CD4-positive, alpha-beta T cell treated with Interleukin-15 for 1 hour (primary cell): Measurements from ENCODE around the gene FKBP3.
A peak's percentile ranks its signal among the peaks of the same experiment; 100 is the strongest.
"Not testable (repeated sequence)": the region's sequence is repeated elsewhere in the genome, so short reads cannot be mapped to it uniquely, and the experiment has no call there.

Experiments used
- DNase-seq: peaks from one replicate; pipeline ENCODE4 v3.0.0-alpha.2; 2020

FKBP3 gene

DNA sequence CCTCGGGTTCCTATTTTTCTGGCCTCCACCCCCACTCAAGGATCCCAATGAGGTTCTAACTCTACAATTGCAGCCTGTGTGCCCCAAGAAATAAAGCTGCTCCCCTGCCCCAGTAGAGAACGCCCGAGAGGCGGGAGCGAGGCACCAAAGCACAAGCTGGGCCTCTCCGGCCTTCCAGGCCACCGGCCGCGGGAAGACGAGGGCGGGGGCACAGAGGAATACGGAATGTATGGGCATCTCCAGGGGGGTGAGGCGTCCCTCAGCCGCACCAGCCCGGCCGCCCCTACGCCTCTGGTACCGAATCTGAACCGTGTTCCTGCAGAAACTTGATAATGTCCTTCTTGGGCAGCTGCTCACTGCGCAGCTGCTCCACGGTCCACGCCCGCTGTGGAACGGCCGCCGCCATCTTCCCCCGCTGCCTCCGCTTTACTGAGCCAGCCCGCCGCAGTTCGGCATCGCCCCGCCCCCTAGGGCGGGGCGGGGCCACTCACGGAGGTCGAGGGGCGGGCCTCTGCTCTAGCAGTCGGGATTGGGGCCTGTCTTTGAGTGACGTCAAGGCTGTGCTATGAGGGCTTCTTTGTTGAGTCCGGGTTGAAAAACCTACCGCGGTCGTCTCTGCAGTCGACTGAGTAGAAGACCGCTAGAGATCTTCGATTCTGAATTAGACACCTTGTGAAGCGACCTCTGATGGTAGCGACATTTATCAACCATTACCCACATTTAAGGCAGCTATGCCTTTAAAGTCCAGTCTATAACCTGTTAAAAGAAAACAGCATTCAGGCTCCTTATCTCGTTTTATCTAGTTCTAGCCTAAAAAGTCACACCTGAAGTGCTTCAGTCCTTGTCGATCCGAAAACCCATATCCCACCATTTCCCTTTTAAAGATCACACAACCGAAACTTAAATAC, at the start of gene FKBP3:
FKBP3 (minus strand) TSS at position 431 of the 908 bp plus-strand sequence; CDS start at position 406, 25 bp downstream.
- DNase-seq, result peak; percentile 98

DNA sequence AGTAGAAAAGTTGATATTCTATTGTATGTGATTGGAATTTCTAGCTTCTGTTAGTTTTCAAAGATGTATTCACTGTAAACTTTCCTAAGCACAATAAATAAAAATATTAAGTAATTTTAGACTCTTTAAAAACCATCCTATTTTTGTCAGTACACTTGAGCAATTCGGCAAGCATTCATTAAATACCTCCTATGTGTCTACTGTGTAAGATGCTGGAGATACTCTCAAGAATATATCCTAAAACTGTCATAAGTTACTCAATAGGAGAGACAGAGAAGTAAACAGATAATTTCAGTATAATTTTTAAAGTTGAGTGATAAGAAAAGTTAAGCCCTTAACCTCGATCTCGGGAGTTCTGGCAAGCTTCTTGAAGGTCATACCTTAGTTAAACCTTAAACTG, 47.5 kb upstream of the FKBP3 start:
- DNase-seq, result no peak

DNA sequence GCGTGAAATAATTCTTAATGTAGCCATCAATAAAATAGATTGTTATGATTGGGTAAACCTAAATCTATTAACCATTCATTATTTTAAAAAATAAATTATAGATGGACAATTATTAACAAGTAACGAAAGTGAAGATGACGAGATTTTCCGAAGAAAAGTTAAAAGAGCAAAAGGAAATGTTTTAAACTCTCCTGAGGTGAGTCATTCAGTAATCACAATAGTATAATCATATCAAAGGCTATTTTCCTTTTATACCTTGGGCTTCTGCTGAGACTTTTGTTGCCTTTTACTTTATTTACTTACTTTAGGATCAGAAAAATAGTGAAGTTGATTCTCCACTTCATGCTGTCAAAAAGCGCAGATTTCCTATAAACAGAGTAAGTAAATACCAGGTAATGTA, 47.0 kb upstream of the FKBP3 start:
- no peak for DNase-seq

DNA sequence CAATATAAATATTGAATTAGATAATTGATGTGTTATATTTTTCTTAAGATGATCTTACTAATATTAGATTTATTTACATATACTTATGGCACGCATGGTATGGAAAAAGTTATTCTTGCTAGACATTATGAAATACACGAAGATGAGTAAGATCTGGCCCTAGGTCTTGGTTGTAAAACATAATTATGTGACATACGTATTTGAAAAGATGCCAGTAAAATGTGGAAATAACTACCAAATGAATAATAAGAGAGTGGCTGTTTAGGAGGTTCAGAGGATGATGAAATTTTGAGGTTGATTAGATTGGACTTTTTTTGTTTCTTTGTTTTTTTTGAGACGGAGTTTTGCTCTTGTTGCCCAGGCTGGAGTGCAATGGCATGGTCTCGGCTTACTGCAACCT, 42.8 kb upstream of the FKBP3 start:
- no peak for DNase-seq

DNA sequence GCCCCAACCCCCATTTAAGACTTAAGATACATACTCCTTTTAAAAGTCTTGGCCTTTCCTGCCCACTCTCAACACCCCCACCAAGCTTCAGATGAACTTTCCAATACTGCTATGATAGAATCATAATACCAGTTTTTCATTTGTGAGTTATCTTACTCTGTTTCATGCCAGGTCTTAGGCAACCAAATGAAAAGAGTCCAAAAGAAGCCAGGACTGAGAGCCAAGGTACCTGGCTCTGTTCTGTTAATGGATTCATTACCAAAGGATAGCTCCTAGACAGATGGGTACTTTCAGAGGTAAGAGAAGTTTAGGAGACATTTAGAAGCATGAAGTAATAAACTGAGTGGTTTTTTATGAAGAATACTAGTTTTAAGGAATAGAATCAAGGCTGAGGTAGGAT, 35.6 kb upstream of the FKBP3 start:
- no peak for DNase-seq

DNA sequence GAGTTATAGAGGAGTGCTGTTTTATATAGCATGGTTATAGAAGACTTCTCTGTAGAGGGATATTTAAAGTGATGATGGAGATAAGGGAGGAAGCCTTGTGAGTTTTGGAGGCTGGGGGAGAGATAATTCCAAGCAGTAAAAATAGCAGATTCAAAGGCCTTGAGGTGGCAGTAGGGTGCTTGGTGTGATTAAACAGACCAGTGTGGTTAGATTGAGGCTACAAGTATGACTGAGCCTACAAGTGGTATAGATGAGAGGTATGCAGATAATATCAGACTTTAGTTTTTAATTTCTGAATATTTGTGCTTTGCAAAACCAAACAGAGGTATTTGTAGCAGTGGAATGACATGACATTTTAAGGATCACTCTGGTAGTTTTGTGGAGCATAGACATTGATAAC, 21.8 kb upstream of the FKBP3 start:
- no peak for DNase-seq

DNA sequence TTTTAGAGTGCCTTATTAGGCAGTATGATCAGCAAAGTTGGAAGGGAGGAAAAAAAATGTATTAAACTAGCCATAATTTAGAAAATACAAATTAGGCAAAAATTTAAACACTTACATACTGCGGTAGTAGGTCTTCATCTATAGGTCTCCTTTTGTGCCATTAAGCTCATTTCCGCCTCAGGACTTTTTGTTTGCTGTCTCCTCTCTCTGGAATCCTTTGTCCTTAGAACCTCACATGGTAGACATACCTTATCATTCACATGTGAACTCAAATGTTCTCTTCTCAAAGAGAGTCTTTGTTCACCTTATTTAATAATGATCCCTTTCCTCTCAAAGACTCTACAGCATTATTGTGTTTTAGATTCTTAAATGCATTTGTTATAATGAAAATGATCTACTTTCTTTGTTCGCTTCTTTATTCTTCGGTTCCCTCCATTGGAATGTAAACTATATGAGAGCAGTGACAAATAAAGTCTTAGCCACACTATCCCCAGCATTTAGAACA, 16.2 kb upstream of the FKBP3 start:
- no peak for DNase-seq

DNA sequence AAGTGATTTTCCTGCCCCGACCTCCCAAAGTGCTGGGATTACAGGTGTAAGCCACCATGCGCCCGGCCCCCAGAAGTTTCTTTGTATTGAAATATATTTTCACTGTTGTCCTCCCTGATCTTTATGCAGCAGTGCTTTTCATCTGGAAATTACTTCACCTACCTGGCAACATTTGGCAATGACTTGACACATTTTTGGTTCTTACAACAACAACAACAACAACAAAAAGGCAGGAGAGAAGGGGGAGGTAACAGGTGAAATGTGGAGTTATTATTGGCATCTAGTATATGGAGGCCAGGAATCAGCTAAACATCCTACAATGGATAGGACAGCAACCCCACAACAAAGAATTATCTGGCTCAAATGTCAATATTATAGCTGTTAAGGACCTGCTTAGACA, 15.3 kb upstream of the FKBP3 start:
- DNase-seq, result no peak

DNA sequence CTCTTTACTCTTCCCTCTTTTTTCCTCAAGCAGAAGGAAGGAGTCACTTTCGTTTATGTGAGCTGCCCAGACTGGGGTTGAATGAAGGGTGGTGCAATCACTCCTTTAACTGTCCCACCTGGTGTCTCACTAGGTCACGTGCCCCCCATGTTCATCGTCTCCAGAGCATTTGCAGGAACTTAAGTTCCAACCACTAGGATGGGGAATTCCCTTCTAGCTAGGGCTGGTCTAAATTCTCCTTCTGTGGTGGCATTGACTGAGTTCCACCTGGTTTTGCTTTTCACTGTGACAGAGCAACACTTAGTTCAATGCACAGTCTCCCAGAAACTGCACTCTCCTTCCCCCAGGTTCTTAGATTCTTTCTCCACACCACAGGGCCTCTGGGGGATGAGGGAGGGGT, 10.9 kb upstream of the FKBP3 start:
- no peak for DNase-seq

DNA sequence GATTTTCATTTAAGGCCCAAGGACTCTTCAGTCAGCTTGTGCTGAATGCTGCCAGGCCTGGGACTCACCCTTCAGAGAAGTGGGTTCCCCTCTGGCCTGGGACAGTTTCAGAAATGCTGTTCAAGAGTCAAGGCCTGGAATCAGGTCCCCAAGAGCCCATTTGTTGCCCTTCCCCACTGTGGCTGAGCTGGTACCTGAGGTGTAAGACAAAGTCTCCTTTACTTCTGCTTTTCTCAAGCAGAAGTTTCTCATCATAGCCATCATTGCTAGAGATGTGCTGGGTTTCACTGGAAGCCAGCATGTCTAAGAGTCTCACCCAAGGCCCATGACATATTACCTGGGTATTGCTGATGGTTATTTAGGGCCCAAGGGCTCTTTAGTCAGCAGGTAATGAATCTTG, 10.4 kb upstream of the FKBP3 start:
- DNase-seq, result no peak

DNA sequence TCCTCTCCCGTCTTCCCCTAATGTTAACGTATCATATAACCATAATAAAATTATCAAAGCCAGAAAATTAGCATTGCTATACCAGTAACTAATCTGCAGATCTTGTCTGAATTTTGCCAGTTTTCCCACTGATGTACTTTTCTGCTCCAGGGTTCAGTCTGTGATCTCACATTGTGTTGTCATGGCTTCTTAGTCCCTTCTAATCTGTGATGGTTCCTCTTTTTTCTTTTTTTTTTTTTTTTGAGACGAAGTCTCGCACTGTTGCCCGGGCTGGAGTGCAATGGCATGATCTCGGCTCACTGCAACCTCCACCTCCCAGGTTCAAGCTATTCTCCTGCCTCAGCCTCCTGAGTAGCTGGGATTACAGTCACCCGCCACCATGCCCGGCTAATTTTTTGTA, 7.8 kb upstream of the FKBP3 start:
- DNase-seq, result not testable (repeated sequence)

DNA sequence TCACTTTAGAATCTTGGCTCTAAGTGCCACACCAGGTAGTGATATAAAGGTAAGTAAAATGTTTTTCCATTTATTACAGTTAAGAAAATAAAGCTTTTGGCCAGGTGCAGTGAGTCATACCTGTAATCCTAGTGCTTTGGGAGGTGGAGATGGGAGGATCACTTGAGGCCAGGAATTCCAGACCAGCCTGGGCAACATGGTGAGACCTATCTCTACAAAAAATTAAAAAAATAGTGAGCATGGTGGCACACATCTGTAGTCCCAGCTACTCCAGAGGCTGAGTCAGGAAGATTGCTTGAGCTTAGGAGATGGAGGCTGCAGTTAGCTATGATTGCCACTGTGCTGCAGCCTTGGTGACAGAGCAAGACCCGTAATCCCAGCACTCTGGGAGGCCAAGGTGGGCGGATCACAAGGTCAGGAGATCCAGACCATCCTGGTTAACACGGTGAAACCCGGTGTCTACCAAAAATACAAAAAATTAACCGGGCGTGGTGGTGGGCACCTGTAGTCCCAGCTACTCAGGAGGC, 6.4 kb upstream of the FKBP3 start:
- DNase-seq, result no peak

DNA sequence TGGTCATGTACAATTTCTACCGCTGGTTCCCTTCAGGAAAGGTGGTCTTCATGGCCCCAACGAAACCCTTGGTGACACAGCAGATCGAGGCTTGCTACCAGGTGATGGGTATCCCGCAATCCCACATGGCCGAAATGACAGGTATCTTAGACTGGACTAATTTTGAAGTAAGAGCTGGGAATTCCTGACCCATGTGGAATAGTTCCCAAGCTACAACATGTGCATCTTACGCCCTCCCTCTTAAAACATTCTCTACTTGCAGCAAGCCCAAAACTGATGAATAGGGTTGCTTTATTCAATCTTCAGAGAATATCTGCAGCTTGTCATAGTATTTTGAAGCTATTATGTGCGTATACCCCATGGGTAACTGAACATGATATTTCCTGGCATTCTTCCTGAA, 2.1 kb upstream of the FKBP3 start:
- DNase-seq, result no peak

DNA sequence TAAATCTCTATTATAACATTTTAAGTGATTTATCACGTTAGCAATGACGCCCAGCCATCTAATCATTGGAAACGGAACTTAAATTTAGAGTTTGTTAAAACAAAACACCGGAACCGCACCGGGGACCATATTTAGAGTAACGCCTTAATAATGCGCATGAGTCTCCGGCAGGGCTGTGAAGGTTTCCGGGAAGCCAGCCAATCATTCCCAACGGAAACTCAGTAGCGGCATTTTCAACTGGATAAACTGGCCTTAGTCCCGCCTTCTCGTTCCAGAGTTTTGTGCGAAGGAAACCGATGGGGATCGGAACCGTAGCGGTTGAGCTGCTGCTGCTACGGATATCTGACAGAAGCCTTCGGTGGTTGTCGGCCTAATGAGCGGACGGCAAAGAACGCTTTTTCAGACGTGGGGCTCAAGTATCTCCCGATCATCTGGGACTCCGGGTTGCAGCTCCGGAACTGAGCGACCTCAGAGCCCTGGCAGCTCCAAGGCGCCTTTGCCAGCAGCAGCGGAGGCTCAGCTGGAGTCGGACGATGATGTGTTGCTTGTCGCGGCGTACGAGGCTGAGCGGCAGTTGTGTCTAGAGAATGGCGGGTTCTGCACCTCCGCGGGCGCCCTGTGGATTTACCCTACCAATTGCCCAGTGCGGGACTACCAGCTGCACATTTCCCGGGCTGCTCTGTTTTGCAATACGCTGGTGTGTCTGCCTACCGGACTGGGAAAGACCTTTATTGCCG, 1.5 kb upstream of the FKBP3 start, which contains the start of gene FANCM:
FANCM (plus strand) TSS at position 272 of the 737 bp plus-strand sequence; CDS start at position 374, 102 bp downstream.
- peak; percentile 87 for DNase-seq

DNA sequence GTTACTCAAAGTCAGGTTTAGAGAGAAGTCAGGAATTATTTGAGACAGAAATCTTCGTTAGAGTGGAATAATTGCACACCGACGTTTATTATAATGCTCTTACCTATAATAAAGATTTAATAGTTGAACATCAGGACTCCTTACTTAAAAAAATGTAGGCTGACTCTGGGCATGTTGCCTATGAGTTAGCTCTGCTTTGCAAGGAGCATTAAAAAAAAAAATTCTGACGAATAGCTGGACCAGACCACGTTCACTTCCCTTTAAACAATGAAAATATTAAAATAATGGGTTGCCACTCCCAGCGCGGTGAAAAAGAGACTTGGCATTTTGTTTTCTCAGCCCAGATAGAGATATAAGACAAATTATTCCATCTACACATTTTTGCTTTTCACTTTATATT, 875 bp upstream of the FKBP3 start:
- no peak for DNase-seq

DNA sequence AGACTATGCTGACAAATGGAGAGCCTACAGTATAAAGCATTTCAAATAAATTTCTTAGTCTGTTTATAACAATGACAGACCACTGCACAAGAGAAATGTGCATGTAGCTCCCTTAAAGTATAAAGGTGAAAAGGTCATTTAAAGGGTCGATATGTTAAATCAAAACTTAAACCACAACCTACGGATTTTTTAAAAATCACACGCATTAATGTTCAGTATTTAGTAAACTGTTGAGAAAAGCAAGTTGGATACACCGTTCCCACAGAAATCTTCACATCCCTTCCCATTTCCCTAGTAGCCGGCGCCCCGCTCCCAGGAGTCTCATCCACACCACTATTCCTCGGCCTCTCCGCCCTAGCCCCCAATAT, 614 bp downstream of the FKBP3 start:
- DNase-seq, result no peak

DNA sequence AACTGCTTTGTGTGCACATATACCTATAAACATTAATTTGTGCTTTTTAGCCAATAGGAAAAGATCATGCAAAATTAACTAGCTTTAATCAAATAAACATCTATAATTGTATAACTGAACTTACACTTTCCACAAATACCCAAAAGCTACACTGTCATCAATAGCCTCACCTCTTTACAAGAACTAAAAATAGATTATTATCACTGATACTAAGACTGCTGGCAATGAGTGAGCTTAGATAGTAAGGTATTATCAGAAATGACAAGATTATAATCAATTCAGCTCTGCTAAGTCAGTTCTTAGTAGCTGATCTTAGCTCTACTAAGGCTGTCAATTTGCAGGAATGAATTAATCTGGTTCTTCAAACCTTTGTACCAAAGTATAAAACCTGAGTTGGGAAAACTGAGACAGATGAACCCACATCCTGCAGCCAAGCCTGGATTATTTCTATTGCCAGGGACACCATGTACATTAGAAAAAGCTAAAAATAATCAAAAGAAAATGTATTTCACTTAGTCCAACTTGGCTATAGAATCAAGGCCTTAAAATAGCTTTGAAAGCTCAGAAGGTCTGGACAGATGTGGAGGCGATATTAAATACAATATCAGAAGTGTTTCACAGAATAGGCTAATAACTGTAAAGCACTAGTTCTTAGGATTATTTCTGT, 5.2 kb downstream of the FKBP3 start:
- DNase-seq, result no peak

DNA sequence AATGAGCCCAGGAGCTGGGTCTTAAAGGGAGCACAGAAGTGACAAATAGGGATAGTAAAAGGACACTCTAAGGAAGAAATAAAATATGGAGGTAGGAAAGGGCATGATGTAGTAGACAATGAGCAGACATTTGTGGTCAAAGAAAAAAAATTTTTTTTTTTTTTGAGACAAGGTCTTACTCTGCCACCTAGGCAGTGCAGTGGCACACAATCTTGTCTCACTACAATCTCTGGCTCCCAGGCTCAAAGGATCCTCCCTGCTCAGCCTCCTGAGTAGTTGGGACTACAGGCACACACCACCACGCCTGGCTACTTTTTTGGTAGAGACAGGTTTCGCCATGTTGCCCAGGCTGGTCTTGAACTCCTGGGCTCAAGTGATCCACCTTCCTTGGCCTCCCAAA, 8.5 kb downstream of the FKBP3 start:
- DNase-seq, result no peak

DNA sequence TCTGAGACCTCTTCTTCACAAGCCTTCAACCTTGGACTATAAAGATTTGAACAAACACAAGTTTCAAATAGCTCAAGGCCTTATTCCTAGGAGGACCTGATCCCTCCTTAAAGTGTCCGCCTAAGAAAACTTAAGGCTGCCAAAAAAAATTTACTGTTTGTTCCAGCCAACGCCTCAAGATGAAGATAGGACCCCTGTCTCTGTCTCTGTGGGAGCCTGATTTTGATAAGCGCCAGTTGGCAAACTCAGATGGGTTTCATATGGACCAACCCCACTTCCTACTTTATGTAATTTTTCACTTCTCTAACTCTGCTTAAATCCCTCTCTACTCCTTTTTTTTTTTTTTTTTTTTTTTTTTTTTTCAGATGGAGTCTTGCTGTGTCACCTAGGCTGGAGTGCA, 11.0 kb downstream of the FKBP3 start:
- DNase-seq, result no peak

DNA sequence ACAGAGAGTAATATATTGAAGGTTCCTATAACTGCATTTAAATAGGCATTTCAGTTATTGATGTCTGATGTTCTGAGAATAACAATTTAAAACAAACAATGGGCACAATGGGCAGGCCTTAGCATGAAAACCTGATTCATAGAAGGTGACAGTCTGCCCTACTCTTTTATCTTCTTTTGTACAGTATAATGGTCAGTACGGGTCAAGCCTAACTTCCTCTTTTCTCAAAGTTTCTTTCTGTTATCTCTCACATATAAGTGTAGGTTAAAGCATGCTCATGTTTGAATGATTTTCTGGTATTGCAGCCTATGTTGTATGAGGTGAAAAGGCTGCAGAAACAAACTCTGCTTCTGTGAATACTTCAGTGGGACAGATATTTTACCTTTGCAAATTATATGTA, 14.2 kb downstream of the FKBP3 start:
- no peak for DNase-seq

DNA sequence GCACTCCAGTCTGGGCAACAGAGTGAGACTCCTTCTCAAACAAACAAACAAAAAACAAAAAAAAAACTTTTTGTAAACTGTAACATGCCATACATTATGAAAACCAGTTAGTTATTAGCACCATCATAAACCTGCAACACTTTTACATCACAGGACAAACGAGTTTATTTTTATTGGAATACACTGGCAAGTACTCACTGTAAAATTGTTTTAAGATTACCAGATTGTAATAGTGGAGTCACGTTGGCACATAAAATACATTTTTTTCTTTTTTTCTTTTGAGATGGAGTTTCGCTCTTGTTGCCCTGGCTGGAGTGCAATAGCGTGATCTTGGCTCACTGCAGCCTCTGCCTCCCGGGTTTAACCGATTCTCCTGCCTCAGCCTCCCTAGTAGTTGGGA, 15.7 kb downstream of the FKBP3 start:
- no peak for DNase-seq

DNA sequence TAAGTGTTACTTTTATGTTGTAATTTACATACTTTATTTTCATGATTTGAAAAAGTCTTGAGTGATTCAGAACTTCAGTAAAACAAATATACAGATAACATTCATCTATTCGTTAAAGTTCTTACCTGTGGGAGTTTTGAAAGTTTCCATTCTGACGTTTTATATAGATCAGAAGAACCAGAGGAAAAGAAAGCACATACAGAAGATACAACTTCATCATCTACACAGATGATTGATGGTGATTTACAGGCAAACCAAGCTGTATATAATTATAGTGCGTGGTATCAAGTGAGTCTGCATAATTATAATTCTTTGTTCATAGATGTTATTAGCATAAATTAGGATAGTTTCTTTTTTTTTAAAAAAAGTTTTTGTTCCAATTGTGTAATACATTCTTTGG, 20.0 kb downstream of the FKBP3 start:
- DNase-seq, result no peak
